HEK293 (cell line): ENCODE results near the gene GPR155.

ENCODE experiments used
- CTCF ChIA-PET: fragments of 350-600 bp; formaldehyde crosslinking; extraction: SDS; loops from one replicate; lab custom pipeline; 2021; ENCODE audit warnings: antibody characterized with exemption; lab: Yijun Ruan, JAX
- POLR2A ChIA-PET: fragments of 300-600 bp; formaldehyde crosslinking; extraction: SDS; loops from one replicate; lab custom pipeline; 2020; ENCODE audit warnings: antibody characterized with exemption, inconsistent platforms; lab: Yijun Ruan, JAX
- H3K27ac ChIP-seq: fragments of 200-500 bp; sonication (Bioruptor generic); 2 replicates; pipeline ENCODE4 v1.5.1; 2014; ENCODE audit warnings: low read depth, low read length, control low read depth, inconsistent platforms; ENCODE audit errors: extremely low read depth
- H3K36me3 ChIP-seq, 2 experiments: fragments of 200-500 bp in 1 of 2; sonication (Bioruptor generic) in 1 of 2; 1 replicate in 1 of 2; 2 replicates in 1 of 2; pipeline ENCODE4 v1.5.1; 2014 to 2017; ENCODE audit warnings: inconsistent platforms in 2 of 2, low read length in 2 of 2; ENCODE audit not compliant: control insufficient read depth in 2 of 2, insufficient read depth in 1 of 2
- H3K4me1 ChIP-seq: fragments of 200-500 bp; sonication (Bioruptor generic); 2 replicates; pipeline ENCODE4 v1.5.1; 2014; ENCODE audit warnings: mild to moderate bottlenecking, low read length, inconsistent platforms; ENCODE audit not compliant: control insufficient read depth, insufficient read depth
- H3K4me3 ChIP-seq: 2 replicates; pipeline ENCODE4 v1.5.1; 2011; ENCODE audit warnings: low read depth, mild to moderate bottlenecking, control low read depth, low read length, moderate library complexity
- H3K9me3 ChIP-seq: fragments of 200-500 bp; sonication (Bioruptor generic); 2 replicates; pipeline ENCODE4 v1.5.1; 2014; ENCODE audit warnings: low read depth, low read length, inconsistent platforms; ENCODE audit not compliant: control insufficient read depth, insufficient read depth
- BCL11A ChIP-seq: fragments of 450-650 bp; formaldehyde crosslinking; IDR thresholded peaks from 2 replicates; pipeline ENCODE4 v1.5.1; 2016; ENCODE audit warnings: low read depth, missing biosample characterization, missing genetic modification characterization
- HOXD13 ChIP-seq: sonication (generic); formaldehyde crosslinking; IDR thresholded peaks from 2 replicates; pipeline ENCODE4 v1.8.0; 2022; ENCODE audit warnings: missing genetic modification reagents, borderline replicate concordance
- MZF1 ChIP-seq: fragments of 450-650 bp; formaldehyde crosslinking; IDR thresholded peaks from 2 replicates; pipeline ENCODE4 v1.5.1; 2017; ENCODE audit warnings: missing biosample characterization, missing genetic modification characterization, borderline replicate concordance
- SETDB1 ChIP-seq: IDR thresholded peaks from one replicate; pipeline ENCODE4 v1.6.1; 2017; ENCODE audit warnings: mild to moderate bottlenecking, low read length, moderate library complexity, mixed read lengths; ENCODE audit not compliant: insufficient read length
- ZBTB10 ChIP-seq: fragments of 450-650 bp; formaldehyde crosslinking; IDR thresholded peaks from 2 replicates; pipeline ENCODE4 v1.5.1; 2016; ENCODE audit warnings: missing biosample characterization, missing genetic modification characterization
- ZFHX2 ChIP-seq: fragments of 450-650 bp; formaldehyde crosslinking; conservative IDR thresholded peaks from 2 replicates; pipeline ENCODE4 v1.5.1; 2016; ENCODE audit warnings: missing biosample characterization, missing genetic modification characterization
- ZIC2 ChIP-seq: fragments of 450-650 bp; formaldehyde crosslinking; IDR thresholded peaks from 2 replicates; pipeline ENCODE4 v1.5.1; 2016; ENCODE audit warnings: missing biosample characterization, missing genetic modification characterization
- ZNF174 ChIP-seq: fragments of 450-650 bp; formaldehyde crosslinking; IDR thresholded peaks from 2 replicates; pipeline ENCODE4 v1.5.0; 2017; ENCODE audit warnings: missing biosample characterization, mild to moderate bottlenecking, missing genetic modification characterization
- ZNF175 ChIP-seq: fragments of 450-650 bp; formaldehyde crosslinking; IDR thresholded peaks from 2 replicates; pipeline ENCODE4 v1.5.1; 2016; ENCODE audit warnings: missing biosample characterization, missing genetic modification characterization
- ZNF354C ChIP-seq: fragments of 450-650 bp; formaldehyde crosslinking; IDR thresholded peaks from 2 replicates; pipeline ENCODE4 v1.5.1; 2016; ENCODE audit warnings: missing biosample characterization, missing genetic modification characterization, low read depth, borderline replicate concordance
- ZNF521 ChIP-seq: fragments of 450-650 bp; formaldehyde crosslinking; IDR thresholded peaks from 2 replicates; pipeline ENCODE4 v1.5.1; 2017; ENCODE audit warnings: missing biosample characterization, mild to moderate bottlenecking, missing genetic modification characterization
- ZNF548 ChIP-seq: fragments of 450-650 bp; formaldehyde crosslinking; IDR thresholded peaks from 2 replicates; pipeline ENCODE4 v1.5.1; 2016; ENCODE audit warnings: missing biosample characterization, missing genetic modification characterization
- ZNF558 ChIP-seq: fragments of 450-650 bp; formaldehyde crosslinking; IDR thresholded peaks from 2 replicates; pipeline ENCODE4 v1.5.1; 2016; ENCODE audit warnings: missing biosample characterization, missing genetic modification characterization
- ZNF704 ChIP-seq: fragments of 450-650 bp; formaldehyde crosslinking; IDR thresholded peaks from 2 replicates; pipeline ENCODE4 v1.5.1; 2016; ENCODE audit warnings: missing biosample characterization, missing genetic modification characterization
- ZNF707 ChIP-seq: fragments of 450-650 bp; formaldehyde crosslinking; IDR thresholded peaks from 2 replicates; pipeline ENCODE4 v1.5.1; 2016; ENCODE audit warnings: missing biosample characterization, missing genetic modification characterization
- TF ChIP-seq, protein P1 (sequence below): fragments of 450-650 bp; formaldehyde crosslinking; IDR thresholded peaks from 2 replicates; pipeline ENCODE4 v1.5.1; 2016; ENCODE audit warnings: missing biosample characterization, missing genetic modification characterization

The GPR155 gene

DNA sequence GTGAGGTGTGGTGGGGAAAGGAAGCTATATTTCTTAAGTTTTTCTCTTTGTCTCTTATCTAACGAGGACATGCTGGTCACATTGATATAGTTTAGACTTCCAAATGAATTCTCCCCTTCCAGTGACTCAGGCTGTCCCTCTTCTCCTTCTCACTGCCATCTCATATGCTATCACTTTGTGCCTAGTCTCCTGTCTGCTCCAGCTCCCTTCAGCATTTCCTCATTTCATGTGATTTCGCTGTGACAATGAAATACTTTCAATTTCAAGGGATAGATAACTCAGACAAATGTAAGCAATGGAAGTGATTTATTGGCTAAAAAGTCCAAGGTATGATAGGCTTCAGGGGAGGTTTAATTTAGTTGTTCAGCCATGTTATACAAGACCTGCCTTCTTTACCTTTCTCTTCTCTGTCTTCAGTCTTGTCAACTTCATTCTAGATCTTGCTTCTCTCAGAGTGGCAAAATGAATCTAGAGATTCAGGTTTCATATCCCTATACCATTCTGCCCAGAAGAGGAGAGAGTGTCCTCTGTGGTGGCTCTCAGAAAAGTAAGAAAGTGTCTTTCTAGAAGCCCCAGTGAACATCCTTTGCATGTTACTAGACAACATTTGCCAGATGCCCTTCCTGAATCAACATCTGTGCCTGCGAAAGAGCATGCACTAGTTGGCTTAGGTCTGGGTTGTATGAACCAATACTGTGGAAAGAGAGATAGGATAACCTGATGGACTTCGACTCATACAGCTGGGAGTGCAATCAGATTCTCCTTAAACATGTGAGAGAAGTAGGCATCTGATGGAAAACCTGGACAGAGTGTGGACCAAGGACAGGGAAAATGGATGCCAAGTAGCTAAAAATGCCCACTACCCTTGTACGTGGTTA is 29.9 kb upstream of the GPR155 start:
- Histone ChIP-seq H3K4me1 (no peaks in the 10 kb centered on the region), H3K9me3 (peaks cover 2% of the 10 kb centered on the region; the same call in 1 of the 2 replicates), H3K27ac (no peak overlapping the region), H3K36me3 (no peaks in the 10 kb centered on the region), H3K4me3 (no peak overlapping the region)
- POLR2A ChIA-PET = no interaction called here
- TF ChIP-seq SETDB1 (no peak), ZNF354C (no peak), ZNF704 (no peak), HOXD13 (CRISPR knock-in tag) (no peak), ZBTB10 (tag by site-specific recombination) (no peak), BCL11A (no peak), ZNF548 (tag by site-specific recombination) (no peak), ZNF558 (no peak)
- TF ChIP-seq, protein P1, sequence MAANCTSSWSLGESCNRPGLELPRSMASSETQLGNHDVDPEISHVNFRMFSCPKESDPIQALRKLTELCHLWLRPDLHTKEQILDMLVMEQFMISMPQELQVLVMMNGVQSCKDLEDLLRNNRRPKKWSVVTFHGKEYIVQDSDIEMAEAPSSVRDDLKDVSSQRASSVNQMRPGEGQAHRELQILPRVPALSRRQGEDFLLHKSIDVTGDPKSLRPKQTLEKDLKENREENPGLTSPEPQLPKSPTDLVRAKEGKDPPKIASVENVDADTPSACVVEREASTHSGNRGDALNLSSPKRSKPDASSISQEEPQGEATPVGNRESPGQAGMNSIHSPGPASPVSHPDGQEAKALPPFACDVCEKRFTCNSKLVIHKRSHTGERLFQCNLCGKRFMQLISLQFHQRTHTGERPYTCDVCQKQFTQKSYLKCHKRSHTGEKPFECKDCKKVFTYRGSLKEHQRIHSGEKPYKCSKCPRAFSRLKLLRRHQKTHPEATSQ = no peak
- CTCF ChIA-PET = interaction anchor here (1.6 kb wide), 1 partner anchor 56 kb away, joined by 5 read pairs; no protein-coding TSS in a partner anchor

GRCh38 chr2:174512345-174512744 is 25.5 kb upstream of the GPR155 start:
- Histone ChIP-seq H3K9me3 (peaks cover 2% of the 10 kb centered on the region; the same call in 1 of the 2 replicates), H3K27ac (no peak overlapping the region), H3K4me3 (no peak overlapping the region), H3K4me1 (no peaks in the 10 kb centered on the region), H3K36me3 (no peaks in the 10 kb centered on the region)
- ChIA-PET POLR2A (no interaction called here), CTCF (interaction anchor here (0.9 kb wide), 1 partner anchor 9 kb away, joined by 3 read pairs; no protein-coding TSS in a partner anchor)
- TF ChIP-seq ZIC2 (tag by site-specific recombination) = no peak
- TF ChIP-seq MZF1 (tag by site-specific recombination) = no peak
- no peak for TF ChIP-seq ZNF174 (tag by site-specific recombination)
- TF ChIP-seq ZNF175 (tag by site-specific recombination) = no peak
- TF ChIP-seq ZNF521 = no peak
- TF ChIP-seq ZNF707 (tag by site-specific recombination) = no peak
- no peak for TF ChIP-seq ZFHX2 (tag by site-specific recombination)
